PC-9 (cell line): Measurements from ENCODE around the gene DCAKD.

ENCODE experiments used
- EZH2 ChIP-seq: fragments of 200-600 bp; sonication (generic); IDR thresholded peaks from 2 replicates; pipeline ENCODE4 v1.8.0; 2017; ENCODE audit warnings: antibody characterized with exemption, low read depth
- TF ChIP-seq, protein P1 (sequence below): fragments of 200-600 bp; sonication (generic); conservative IDR thresholded peaks from 2 replicates; pipeline ENCODE4 v1.6.1; 2017; ENCODE audit warnings: mixed run types, antibody characterized with exemption, mild to moderate bottlenecking, moderate library complexity

DNA sequence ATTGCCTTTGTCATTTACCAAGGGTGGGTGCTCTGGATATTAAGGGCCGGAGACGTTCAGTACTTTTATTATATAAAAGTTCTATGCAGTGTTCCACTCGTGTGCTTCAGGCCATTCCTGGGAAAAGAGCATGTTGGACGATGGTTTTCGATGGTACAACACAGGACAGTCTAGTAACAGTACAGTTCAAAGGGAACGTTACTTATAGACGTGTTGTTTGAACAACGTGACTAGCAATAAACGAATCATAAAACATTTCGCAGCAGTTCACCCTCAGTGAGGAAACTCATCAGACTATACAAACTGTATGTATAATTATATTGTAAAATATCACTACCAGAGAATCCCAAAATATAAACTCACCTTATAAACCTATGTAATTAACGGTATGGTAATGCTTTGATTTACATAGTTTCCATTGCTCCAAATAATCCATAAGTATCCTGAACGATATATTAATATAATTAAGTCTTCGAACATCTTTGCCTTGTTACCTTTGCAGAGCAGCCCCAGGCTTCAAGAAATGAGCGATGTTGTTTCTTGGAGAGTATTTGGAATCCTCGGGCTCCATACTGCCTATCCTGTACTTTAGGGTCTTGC is 10.3 kb upstream of the DCAKD start:
- TF ChIP-seq, protein P1, sequence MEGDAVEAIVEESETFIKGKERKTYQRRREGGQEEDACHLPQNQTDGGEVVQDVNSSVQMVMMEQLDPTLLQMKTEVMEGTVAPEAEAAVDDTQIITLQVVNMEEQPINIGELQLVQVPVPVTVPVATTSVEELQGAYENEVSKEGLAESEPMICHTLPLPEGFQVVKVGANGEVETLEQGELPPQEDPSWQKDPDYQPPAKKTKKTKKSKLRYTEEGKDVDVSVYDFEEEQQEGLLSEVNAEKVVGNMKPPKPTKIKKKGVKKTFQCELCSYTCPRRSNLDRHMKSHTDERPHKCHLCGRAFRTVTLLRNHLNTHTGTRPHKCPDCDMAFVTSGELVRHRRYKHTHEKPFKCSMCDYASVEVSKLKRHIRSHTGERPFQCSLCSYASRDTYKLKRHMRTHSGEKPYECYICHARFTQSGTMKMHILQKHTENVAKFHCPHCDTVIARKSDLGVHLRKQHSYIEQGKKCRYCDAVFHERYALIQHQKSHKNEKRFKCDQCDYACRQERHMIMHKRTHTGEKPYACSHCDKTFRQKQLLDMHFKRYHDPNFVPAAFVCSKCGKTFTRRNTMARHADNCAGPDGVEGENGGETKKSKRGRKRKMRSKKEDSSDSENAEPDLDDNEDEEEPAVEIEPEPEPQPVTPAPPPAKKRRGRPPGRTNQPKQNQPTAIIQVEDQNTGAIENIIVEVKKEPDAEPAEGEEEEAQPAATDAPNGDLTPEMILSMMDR: no peak
- TF ChIP-seq EZH2: no peak
